Bronchial epithelial cell (primary cell): ENCODE data around the gene APBB2. TPM values are rescaled to one million over a fixed set of nuclear protein-coding genes. Genes with fewer than 3 reads are reported as not detected.

ENCODE experiments used
- DNase-seq: peaks from one replicate; pipeline ENCODE4 v3.0.0-alpha.2; 2010; ENCODE audit warnings: low read depth
- FAIRE-seq: peaks from 2 replicates; lab custom pipeline; 2011; peaks lifted over from hg19 to GRCh38; lab: Jason Lieb, UNC
- H3K27me3 ChIP-seq: 2 replicates; pipeline ENCODE4 v1.5.1; 2011; ENCODE audit warnings: low read length; ENCODE audit not compliant: control insufficient read depth, insufficient read depth
- H3K36me3 ChIP-seq: 2 replicates; pipeline ENCODE4 v1.5.1; 2011; ENCODE audit warnings: low read length; ENCODE audit not compliant: control insufficient read depth, insufficient read depth
- H3K4me3 ChIP-seq: 2 replicates; pipeline ENCODE4 v1.5.1; 2011; ENCODE audit warnings: mild to moderate bottlenecking, low read depth, low read length, control low read depth
- total RNA-seq: library from RNA; depleted of rRNA; stranded (reverse); fragments of >200 nt; gene quantifications from 2 replicates; pipeline ENCODE4 v1.2.1, GENCODE V29; 2014
- TF ChIP-seq, protein P1 (sequence below): IDR thresholded peaks from 2 replicates; pipeline ENCODE4 v1.5.1; 2011; ENCODE audit warnings: mild to moderate bottlenecking, moderate library complexity, low read length, control low read depth, inconsistent platforms; ENCODE audit not compliant: insufficient read depth, severe bottlenecking

The APBB2 gene
- total RNA-seq, 1 donor from 2014 or later, result 39.2 TPM

GRCh38 chr4:41209187-41209586 lies 5.2 kb downstream of the APBB2 start:
- FAIRE-seq, result no peak
- DNase-seq, result no peak
- Histone ChIP-seq H3K27me3 (no peaks in the 10 kb centered on the region), H3K4me3 (no peak overlapping the region), H3K36me3 (no peaks in the 10 kb centered on the region)
- TF ChIP-seq, protein P1, sequence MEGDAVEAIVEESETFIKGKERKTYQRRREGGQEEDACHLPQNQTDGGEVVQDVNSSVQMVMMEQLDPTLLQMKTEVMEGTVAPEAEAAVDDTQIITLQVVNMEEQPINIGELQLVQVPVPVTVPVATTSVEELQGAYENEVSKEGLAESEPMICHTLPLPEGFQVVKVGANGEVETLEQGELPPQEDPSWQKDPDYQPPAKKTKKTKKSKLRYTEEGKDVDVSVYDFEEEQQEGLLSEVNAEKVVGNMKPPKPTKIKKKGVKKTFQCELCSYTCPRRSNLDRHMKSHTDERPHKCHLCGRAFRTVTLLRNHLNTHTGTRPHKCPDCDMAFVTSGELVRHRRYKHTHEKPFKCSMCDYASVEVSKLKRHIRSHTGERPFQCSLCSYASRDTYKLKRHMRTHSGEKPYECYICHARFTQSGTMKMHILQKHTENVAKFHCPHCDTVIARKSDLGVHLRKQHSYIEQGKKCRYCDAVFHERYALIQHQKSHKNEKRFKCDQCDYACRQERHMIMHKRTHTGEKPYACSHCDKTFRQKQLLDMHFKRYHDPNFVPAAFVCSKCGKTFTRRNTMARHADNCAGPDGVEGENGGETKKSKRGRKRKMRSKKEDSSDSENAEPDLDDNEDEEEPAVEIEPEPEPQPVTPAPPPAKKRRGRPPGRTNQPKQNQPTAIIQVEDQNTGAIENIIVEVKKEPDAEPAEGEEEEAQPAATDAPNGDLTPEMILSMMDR, result no peak

- DNase-seq (no peak), FAIRE-seq (no peak)
- TF ChIP-seq, protein P1, result no peak
- H3K36me3 ChIP-seq, result no peaks in the 10 kb centered on the region
- no peaks in the 10 kb centered on the region for H3K27me3 ChIP-seq
- H3K4me3 ChIP-seq, result no peak overlapping the region
Measured at GRCh38 chr4:41207291-41207831, 7.0 kb downstream of the APBB2 start.

DNA sequence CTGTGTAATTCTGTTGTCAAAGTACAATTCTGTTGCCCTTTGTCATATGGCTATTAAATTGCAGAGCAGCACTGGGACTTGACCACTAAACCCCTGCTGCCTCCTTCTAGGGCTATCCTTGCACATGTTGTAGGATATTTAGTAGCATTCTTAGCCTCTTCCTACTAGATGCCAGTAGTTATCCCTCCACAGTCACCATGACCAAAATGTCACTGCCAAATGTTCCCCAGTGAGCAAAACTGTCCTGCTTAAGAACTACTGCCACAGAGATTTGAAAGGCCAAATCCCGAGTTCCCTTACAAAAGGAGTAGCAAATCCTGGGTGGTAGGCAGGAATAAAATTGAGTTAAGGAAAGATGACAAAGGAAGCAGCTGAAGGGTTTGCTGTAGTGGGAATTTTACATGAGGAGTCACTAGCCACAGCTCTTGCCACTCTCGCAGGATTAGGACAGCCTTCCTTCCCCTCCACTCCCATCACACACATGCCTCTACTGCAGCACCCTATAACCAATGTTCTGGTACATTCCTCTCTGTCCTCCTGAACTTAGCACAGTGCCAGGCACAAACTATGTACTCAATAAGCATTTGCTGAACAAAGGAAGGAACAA lies 8.4 kb downstream of the APBB2 start:
- no peak for DNase-seq
- TF ChIP-seq, protein P1, result no peak
- H3K27me3 ChIP-seq, result no peaks in the 10 kb centered on the region
- no peak for FAIRE-seq
- no peaks in the 10 kb centered on the region for H3K36me3 ChIP-seq
- no peak overlapping the region for H3K4me3 ChIP-seq

DNA sequence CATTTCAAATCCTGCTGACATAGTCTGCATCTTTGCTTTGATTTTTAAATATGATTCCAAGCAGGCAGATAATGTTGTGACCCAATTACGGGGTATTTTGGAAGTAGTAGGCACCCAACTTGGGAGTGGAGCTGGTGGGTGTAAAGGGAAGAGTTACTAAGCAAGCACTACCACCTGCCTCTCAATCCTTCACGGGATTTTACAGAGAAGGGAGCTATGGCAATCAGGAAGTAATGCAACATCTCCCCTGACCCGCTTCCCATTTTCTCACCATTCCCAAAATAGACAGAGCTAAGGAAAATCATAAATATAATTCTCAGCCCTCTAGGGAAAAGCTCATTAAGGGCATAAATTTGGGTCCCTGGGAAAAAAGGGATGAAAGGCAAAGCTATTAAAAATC lies 9.2 kb downstream of the APBB2 start:
- no peak for DNase-seq
- no peaks in the 10 kb centered on the region for H3K27me3 ChIP-seq
- FAIRE-seq, result no peak
- no peak overlapping the region for H3K4me3 ChIP-seq
- TF ChIP-seq, protein P1, result no peak
- no peaks in the 10 kb centered on the region for H3K36me3 ChIP-seq

GRCh38 chr4:41204400-41204978 lies 9.9 kb downstream of the APBB2 start:
- H3K4me3 ChIP-seq, result no peak overlapping the region
- no peaks in the 10 kb centered on the region for H3K27me3 ChIP-seq
- no peaks in the 10 kb centered on the region for H3K36me3 ChIP-seq
- FAIRE-seq, result no peak
- TF ChIP-seq, protein P1, result no peak
- DNase-seq, result peak; percentile 29
